Activated T-helper 17 cell treated with anti-CD3 and anti-CD28 coated beads, Interleukin-2, amount 50 U/mL, for 72 hours (primary cell): ENCODE results near the gene WDR91. TPM values are rescaled to one million over a fixed set of nuclear protein-coding genes. Genes with fewer than 3 reads are reported as not detected.
A peak's percentile ranks its signal among the peaks of the same experiment; 100 is the strongest.
"Not testable (repeated sequence)": the region's sequence is repeated elsewhere in the genome, so short reads cannot be mapped to it uniquely, and the experiment has no call there.

ENCODE experiments used
- ATAC-seq: fragments of 150-1000 bp; cut with Tn5 transposase; replicated peaks from 2 replicates; pipeline ENCODE4 v1.10.0; 2021; ENCODE audit warnings: mild to moderate bottlenecking, moderate library complexity
- H3K27ac Mint-ChIP-seq: one replicate; pipeline ENCODE4 v1.8.0; 2022; ENCODE audit warnings: mixed read lengths
- H3K27me3 Mint-ChIP-seq: one replicate; pipeline ENCODE4 v1.8.0; 2022; ENCODE audit warnings: mixed read lengths
- H3K36me3 Mint-ChIP-seq: one replicate; pipeline ENCODE4 v1.8.0; 2022; ENCODE audit warnings: low read depth, mild to moderate bottlenecking, mixed read lengths
- H3K4me1 Mint-ChIP-seq: one replicate; pipeline ENCODE4 v1.8.0; 2022; ENCODE audit warnings: mixed read lengths
- H3K4me3 Mint-ChIP-seq: one replicate; pipeline ENCODE4 v1.8.0; 2022; ENCODE audit warnings: mild to moderate bottlenecking, mixed read lengths
- H3K9me3 Mint-ChIP-seq: one replicate; pipeline ENCODE4 v1.8.0; 2022; ENCODE audit warnings: mixed read lengths
- total RNA-seq, 2 donors: library from RNA; stranded (reverse); gene quantifications; one replicate each; pipeline ENCODE4 v1.2.3, GENCODE V29; 2022

The WDR91 gene
- total RNA-seq, 2 donors from 2014 or later: 7.8 to 8.6 TPM

- no peak for ATAC-seq
- Mint-ChIP-seq H3K4me1 (no peaks in the 10 kb centered on the region), H3K9me3 (peaks cover 12% of the 10 kb centered on the region), H3K4me3 (no peak overlapping the region), H3K27ac (no peak overlapping the region), H3K36me3 (peaks cover 59% of the 10 kb centered on the region), H3K27me3 (no peaks in the 10 kb centered on the region)
Measured at GRCh38 chr7:135183478-135183877, 27.8 kb downstream of the WDR91 start.

GRCh38 chr7:135181929-135182678 lies 29.2 kb downstream of the WDR91 start:
- H3K27ac Mint-ChIP-seq: no peak overlapping the region
- peaks cover 12% of the 10 kb centered on the region for H3K9me3 Mint-ChIP-seq
- H3K36me3 Mint-ChIP-seq: peaks cover 47% of the 10 kb centered on the region
- ATAC-seq: no peak
- H3K4me3 Mint-ChIP-seq: no peak overlapping the region
- H3K4me1 Mint-ChIP-seq: no peaks in the 10 kb centered on the region
- H3K27me3 Mint-ChIP-seq: no peaks in the 10 kb centered on the region

- no peak for ATAC-seq
- peaks cover 39% of the 10 kb centered on the region for H3K36me3 Mint-ChIP-seq
- no peaks in the 10 kb centered on the region for H3K27me3 Mint-ChIP-seq
- H3K4me3 Mint-ChIP-seq: no peak overlapping the region
- peaks cover 12% of the 10 kb centered on the region for H3K9me3 Mint-ChIP-seq
- H3K27ac Mint-ChIP-seq: no peak overlapping the region
- no peaks in the 10 kb centered on the region for H3K4me1 Mint-ChIP-seq
Measured at GRCh38 chr7:135181261-135181928, 29.9 kb downstream of the WDR91 start.

GRCh38 chr7:135180122-135180521 lies 31.2 kb downstream of the WDR91 start:
- peak; percentile 86 for ATAC-seq

GRCh38 chr7:135179321-135179925 lies 31.9 kb downstream of the WDR91 start:
- peaks cover 12% of the 10 kb centered on the region for H3K9me3 Mint-ChIP-seq
- no peak for ATAC-seq
- H3K4me1 Mint-ChIP-seq: no peaks in the 10 kb centered on the region
- H3K36me3 Mint-ChIP-seq: peaks cover 20% of the 10 kb centered on the region
- H3K4me3 Mint-ChIP-seq: no peak overlapping the region
- no peaks in the 10 kb centered on the region for H3K27me3 Mint-ChIP-seq
- H3K27ac Mint-ChIP-seq: no peak overlapping the region

More at GRCh38 chr7:135180122-135180521, 31.2 kb downstream of the WDR91 start:
- H3K9me3 Mint-ChIP-seq: peaks cover 12% of the 10 kb centered on the region
- H3K27ac Mint-ChIP-seq: no peak overlapping the region
- no peak overlapping the region for H3K4me3 Mint-ChIP-seq
- peaks cover 27% of the 10 kb centered on the region for H3K36me3 Mint-ChIP-seq
- no peaks in the 10 kb centered on the region for H3K27me3 Mint-ChIP-seq
- no peaks in the 10 kb centered on the region for H3K4me1 Mint-ChIP-seq

- Mint-ChIP-seq H3K36me3 (peaks cover 9% of the 10 kb centered on the region), H3K9me3 (peaks cover 9% of the 10 kb centered on the region), H3K27ac (no peak overlapping the region), H3K27me3 (no peaks in the 10 kb centered on the region), H3K4me3 (no peak overlapping the region), H3K4me1 (no peaks in the 10 kb centered on the region)
- no peak for ATAC-seq
Measured at GRCh38 chr7:135178364-135178763, 33.0 kb downstream of the WDR91 start.

- H3K27me3 Mint-ChIP-seq: no peaks in the 10 kb centered on the region
Measured at GRCh38 chr7:135177028-135177696, 34.2 kb downstream of the WDR91 start.

GRCh38 chr7:135175931-135176330 lies 35.4 kb downstream of the WDR91 start:
- Mint-ChIP-seq H3K9me3 (peaks cover 4% of the 10 kb centered on the region), H3K27me3 (no peaks in the 10 kb centered on the region), H3K4me1 (peaks cover 4% of the 10 kb centered on the region), H3K27ac (no peak overlapping the region), H3K4me3 (no peak overlapping the region), H3K36me3 (no peaks in the 10 kb centered on the region)
- no peak for ATAC-seq

More at GRCh38 chr7:135177028-135177696, 34.2 kb downstream of the WDR91 start:
- no peak overlapping the region for H3K4me3 Mint-ChIP-seq
- H3K4me1 Mint-ChIP-seq: peaks cover under 1% of the 10 kb centered on the region
- H3K9me3 Mint-ChIP-seq: peaks cover 4% of the 10 kb centered on the region
- ATAC-seq: no peak
- no peaks in the 10 kb centered on the region for H3K36me3 Mint-ChIP-seq
- H3K27ac Mint-ChIP-seq: no peak overlapping the region

GRCh38 chr7:135174941-135175340 lies 36.4 kb downstream of the WDR91 start:
- ATAC-seq: no peak
- no peaks in the 10 kb centered on the region for H3K27me3 Mint-ChIP-seq

GRCh38 chr7:135173916-135174315 lies 37.4 kb downstream of the WDR91 start:
- peaks cover 11% of the 10 kb centered on the region for H3K36me3 Mint-ChIP-seq
- H3K9me3 Mint-ChIP-seq, H3K4me3 Mint-ChIP-seq, ATAC-seq, H3K27me3 Mint-ChIP-seq, H3K27ac Mint-ChIP-seq, H3K4me1 Mint-ChIP-seq: not testable (repeated sequence)

More at GRCh38 chr7:135174941-135175340, 36.4 kb downstream of the WDR91 start:
- H3K4me3 Mint-ChIP-seq: no peak overlapping the region
- peaks cover 4% of the 10 kb centered on the region for H3K4me1 Mint-ChIP-seq
- peaks cover under 1% of the 10 kb centered on the region for H3K36me3 Mint-ChIP-seq
- H3K9me3 Mint-ChIP-seq: no peaks in the 10 kb centered on the region
- H3K27ac Mint-ChIP-seq: no peak overlapping the region

GRCh38 chr7:135171581-135172291 lies 39.6 kb downstream of the WDR91 start:
- H3K4me3 Mint-ChIP-seq: peak overlapping the region; percentile 95
- H3K27me3 Mint-ChIP-seq, ATAC-seq, H3K9me3 Mint-ChIP-seq, H3K4me1 Mint-ChIP-seq: not testable (repeated sequence)
- H3K27ac Mint-ChIP-seq: peak overlapping the region; percentile 97
- H3K36me3 Mint-ChIP-seq: peaks cover 33% of the 10 kb centered on the region

GRCh38 chr7:135170998-135171481 lies 40.3 kb downstream of the WDR91 start:
- H3K36me3 Mint-ChIP-seq: peaks cover 40% of the 10 kb centered on the region

GRCh38 chr7:135170274-135170997 lies 40.9 kb downstream of the WDR91 start, which contains the start of gene CYREN:
Gene CYREN, minus strand, starts transcription at chr7:135170707. Its CDS starts 1,785 bp downstream, at chr7:135168922.
- no peaks in the 10 kb centered on the region for H3K9me3 Mint-ChIP-seq
- peaks cover 4% of the 10 kb centered on the region for H3K4me1 Mint-ChIP-seq
- ATAC-seq: peak; percentile 80
- H3K36me3 Mint-ChIP-seq: peaks cover 46% of the 10 kb centered on the region
- peak within 1 kb of the TSS; percentile 99 for H3K27ac Mint-ChIP-seq
- H3K4me3 Mint-ChIP-seq: peak within 1 kb of the TSS; percentile 95
- no peaks in the 10 kb centered on the region for H3K27me3 Mint-ChIP-seq

More at GRCh38 chr7:135170998-135171481, 40.3 kb downstream of the WDR91 start:
- Mint-ChIP-seq H3K27ac (peak overlapping the region; percentile 97), H3K4me3 (peak overlapping the region; percentile 95)
- H3K4me1 Mint-ChIP-seq, ATAC-seq, H3K9me3 Mint-ChIP-seq, H3K27me3 Mint-ChIP-seq: not testable (repeated sequence)
